Measurements from ENCODE around the gene VMO1. TPM values are rescaled to one million over a fixed set of nuclear protein-coding genes. Genes with fewer than 3 reads are reported as not detected.
A peak's percentile ranks its signal among the peaks of the same experiment; 100 is the strongest.

Gene VMO1
- total and polyA plus RNA-seq, 4 experiments from 2014 or later, result 0.50 TPM; not detected in 3

DNA sequence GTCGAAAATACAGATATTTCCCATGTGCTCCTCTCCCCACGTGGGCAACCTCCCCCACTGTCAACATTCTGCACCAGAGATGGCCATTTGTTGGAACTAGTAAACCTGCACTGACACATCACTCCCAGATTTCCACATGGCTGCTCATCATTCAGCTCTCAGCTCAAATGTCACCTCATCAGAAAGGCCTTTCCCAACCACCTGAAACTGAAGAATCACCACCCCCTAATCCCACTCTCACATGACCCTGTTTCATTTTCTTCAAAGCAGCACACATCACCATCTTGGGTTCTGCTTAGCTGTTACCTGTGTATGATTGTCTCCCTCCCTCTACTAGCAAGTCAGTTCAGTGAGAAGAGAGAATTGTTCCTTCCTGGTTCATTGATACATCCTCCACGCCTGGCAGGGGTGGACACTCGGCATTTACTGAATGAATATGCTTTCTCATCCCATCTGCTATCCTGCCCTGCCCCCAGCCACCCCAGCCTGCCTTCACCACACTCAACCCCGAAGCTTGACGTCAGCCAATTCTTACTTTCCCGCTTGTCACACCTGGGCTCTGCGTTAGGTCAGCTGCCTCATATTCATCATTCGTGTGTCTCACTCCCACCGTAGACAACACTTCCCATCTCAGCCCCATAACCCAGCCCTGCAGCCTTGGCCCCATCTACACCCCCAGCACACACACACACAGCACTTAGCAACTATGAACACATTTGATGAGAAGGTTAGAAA, 14.5 kb upstream of the VMO1 start:
- CTCF ChIA-PET (ENCODE audit: partially characterized antibody), result no interaction called here
- H3K4me3 Mint-ChIP-seq, result no peak overlapping the region
- no peak for DNase-seq

DNA sequence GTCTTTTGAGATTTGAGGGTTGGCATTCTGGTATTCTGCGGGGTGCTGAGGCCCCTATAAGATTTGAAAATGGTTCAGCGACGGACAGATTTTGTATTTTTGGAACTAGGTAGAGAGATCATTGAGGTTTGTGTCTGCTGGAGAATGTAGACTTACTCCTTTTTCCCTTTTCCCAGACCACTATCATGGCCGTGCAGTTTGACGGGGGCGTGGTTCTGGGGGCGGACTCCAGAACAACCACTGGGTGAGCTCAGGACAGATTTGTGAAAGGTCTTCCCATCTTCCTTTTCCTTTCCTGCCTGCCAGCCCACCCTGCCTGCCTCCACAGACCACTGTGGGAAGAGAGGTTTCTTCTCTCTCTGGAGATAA, 10.4 kb upstream of the VMO1 start:
- no peaks in the 10 kb centered on the region for H3K27me3 ChIP-seq (ENCODE audit: insufficient read depth, low read length)
- peak overlapping the region; percentile 62 to 90 for H3K4me3 ChIP-seq (ENCODE audit: low read length in 2 of 2)
- intact Hi-C loops (cut with micrococcal nuclease), result loop anchor here (1.0 to 5.0 kb wide), 4 partner anchors 11 to 102 kb away; partner anchors contain the start of genes C17orf107, MED11, MINK1 and PLD2
- no peaks in the 10 kb centered on the region for H3K9me3 ChIP-seq (ENCODE audit: control insufficient read depth in 1 of 2, low read length in 2 of 2)
- H3K36me3 Mint-ChIP-seq, result peaks cover 15 to 26% of the 10 kb centered on the region in 2 donors
- H3K27ac Mint-ChIP-seq, result peak overlapping the region; percentile 90 to 99 (median 98)
- H3K27me3 Mint-ChIP-seq, result no peaks in the 10 kb centered on the region
- ChIA-PET POLR2A (ENCODE audit: partially characterized antibody) (interaction anchor here (0.9 to 2.1 kb wide), 11 partner anchors 10 to 152 kb away, joined by 3 to 26 read pairs (median 5); partner anchors contain the start of genes ARRB2, C17orf107, MED11 and PFN1), CTCF (ENCODE audit: partially characterized antibody) (interaction anchor here (0.7 to 1.7 kb wide), 3 partner anchors 9 to 106 kb away, joined by 3 to 6 read pairs (median 3); partner anchors contain the start of gene CHRNE)
- peaks cover 9% of the 10 kb centered on the region for H3K36me3 ChIP-seq (ENCODE audit: insufficient read depth, low read length)
- H3K9me3 Mint-ChIP-seq, result peaks cover 0 to 4% (median 0%) of the 10 kb centered on the region in 8 donors
- peaks cover 11 to 16% (median 11%) of the 10 kb centered on the region in 4 donors for H3K4me1 Mint-ChIP-seq
- peak overlapping the region; percentile 99 to 100 (median 100) for H3K4me3 Mint-ChIP-seq
- H3K27ac ChIP-seq (ENCODE audit: low read depth, low read length), result peak overlapping the region; percentile 83
- DNase-seq, result no peak
- H3K4me1 ChIP-seq (ENCODE audit: insufficient read depth, low read length), result peaks cover 10% of the 10 kb centered on the region

More for the DNA sequence above, 14.5 kb upstream of the VMO1 start:
- Mint-ChIP-seq H3K9me3 (peaks cover 0 to 2% (median 0%) of the 10 kb centered on the region in 8 donors), H3K27ac (no peak overlapping the region), H3K36me3 (peaks cover 15 to 26% of the 10 kb centered on the region in 2 donors), H3K27me3 (no peaks in the 10 kb centered on the region), H3K4me1 (peaks cover 9 to 16% (median 11%) of the 10 kb centered on the region in 4 donors)
- no peaks in the 10 kb centered on the region for H3K9me3 ChIP-seq (ENCODE audit: control insufficient read depth in 1 of 2, low read length in 2 of 2)
- no peak overlapping the region for H3K27ac ChIP-seq (ENCODE audit: low read depth, low read length)
- peaks cover 10% of the 10 kb centered on the region for H3K4me1 ChIP-seq (ENCODE audit: insufficient read depth, low read length)
- intact Hi-C loops (cut with micrococcal nuclease), result no loop called here
- H3K36me3 ChIP-seq (ENCODE audit: insufficient read depth, low read length), result peaks cover 9% of the 10 kb centered on the region
- H3K27me3 ChIP-seq (ENCODE audit: insufficient read depth, low read length), result no peaks in the 10 kb centered on the region
- POLR2A ChIA-PET (ENCODE audit: partially characterized antibody), result interaction anchor here (2.1 kb wide), 1 partner anchor 11 kb away, joined by 8 read pairs; no protein-coding TSS in a partner anchor
- H3K4me3 ChIP-seq (ENCODE audit: low read length in 2 of 2), result no peak overlapping the region

DNA sequence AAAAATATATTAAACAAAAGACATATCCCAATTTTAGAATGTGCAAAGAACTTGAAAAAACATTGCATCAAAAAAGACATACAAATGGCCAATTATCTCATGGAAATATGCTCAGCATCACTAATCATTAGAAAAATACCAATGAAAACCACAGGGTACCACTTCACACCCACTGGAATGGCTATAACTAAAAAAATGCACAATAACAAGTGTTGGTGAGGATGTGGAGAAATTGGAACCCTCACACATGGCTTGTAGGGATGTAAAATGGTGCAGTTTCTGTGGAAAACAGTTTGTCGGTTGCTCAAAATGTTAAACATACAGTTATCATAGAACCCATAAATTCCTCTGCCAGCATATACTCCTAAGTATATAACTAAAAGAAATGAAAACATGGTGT, 9.0 kb upstream of the VMO1 start:
- H3K4me3 ChIP-seq (ENCODE audit: low read length in 2 of 2), result no peak overlapping the region

DNA sequence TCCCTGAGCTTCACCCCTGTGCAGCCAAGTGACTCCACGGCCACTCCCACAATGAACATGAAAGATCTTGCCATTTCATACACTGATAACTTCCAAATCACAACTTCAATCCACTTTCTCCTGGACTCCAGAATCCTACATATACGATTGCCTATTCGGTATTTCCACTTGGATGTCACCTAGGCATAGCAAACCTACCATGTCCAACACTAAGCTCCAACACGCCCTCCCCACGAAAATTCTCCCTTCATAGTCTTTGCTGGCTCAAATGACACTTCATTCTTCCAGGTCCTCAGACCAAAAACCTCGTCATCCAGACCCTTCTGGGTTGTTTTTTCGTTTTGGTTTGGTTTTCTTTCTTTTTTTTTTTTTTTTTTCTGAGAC, 4.5 kb upstream of the VMO1 start:
- Histone ChIP-seq H3K27me3 (ENCODE audit: insufficient read depth, low read length) (peaks cover 10% of the 10 kb centered on the region), H3K4me1 (ENCODE audit: insufficient read depth, low read length) (peaks cover 22% of the 10 kb centered on the region), H3K9me3 (ENCODE audit: control insufficient read depth in 1 of 2, low read length in 2 of 2) (no peaks in the 10 kb centered on the region), H3K27ac (ENCODE audit: low read depth, low read length) (peak overlapping the region; percentile 72), H3K4me3 (ENCODE audit: low read length in 2 of 2) (peak overlapping the region; percentile 49 to 60), H3K36me3 (ENCODE audit: insufficient read depth, low read length) (no peaks in the 10 kb centered on the region)
- Mint-ChIP-seq H3K36me3 (peaks cover 0 to 2% of the 10 kb centered on the region in 2 donors), H3K27me3 (peaks cover 18 to 19% of the 10 kb centered on the region in 2 donors), H3K4me1 (peaks cover 9 to 36% (median 11%) of the 10 kb centered on the region in 4 donors), H3K9me3 (peaks cover 0 to 2% (median 0%) of the 10 kb centered on the region in 8 donors), H3K4me3 (peak overlapping the region; percentile 88 to 94 (median 90)), H3K27ac (peak overlapping the region; percentile 63 to 96 (median 88))
- POLR2A ChIA-PET (ENCODE audit: partially characterized antibody), result interaction anchor here (0.6 to 3.9 kb wide), 18 partner anchors 9 to 259 kb away, joined by 3 to 81 read pairs (median 8); partner anchors contain the start of genes ARRB2, C17orf107, C17orf114 and CXCL16
- CTCF ChIA-PET (ENCODE audit: partially characterized antibody), result interaction anchor here (0.6 to 3.7 kb wide), 31 partner anchors 9 to 244 kb away, joined by 3 to 59 read pairs (median 8); partner anchors contain the start of genes ARRB2, C17orf107, CAMTA2 and CHRNE
- no peak for DNase-seq
- intact Hi-C loops (cut with micrococcal nuclease), result loop anchor here (1.0 kb wide), 5 partner anchors 17 to 177 kb away; partner anchors contain the start of genes ARRB2, MED11, PLD2 and SPAG7

More for the DNA sequence above, 9.0 kb upstream of the VMO1 start:
- CTCF ChIA-PET (ENCODE audit: partially characterized antibody), result no interaction called here
- Mint-ChIP-seq H3K4me1 (peaks cover 15 to 22% (median 18%) of the 10 kb centered on the region in 4 donors), H3K9me3 (peaks cover 0 to 2% (median 0%) of the 10 kb centered on the region in 8 donors), H3K27ac (no peak overlapping the region), H3K4me3 (peak overlapping the region in 2 of 8 donors; percentile 17 to 100), H3K27me3 (peaks cover 0 to 2% of the 10 kb centered on the region in 2 donors), H3K36me3 (peaks cover 15 to 23% of the 10 kb centered on the region in 2 donors)
- POLR2A ChIA-PET (ENCODE audit: partially characterized antibody), result no interaction called here
- Histone ChIP-seq H3K27ac (ENCODE audit: low read depth, low read length) (no peak overlapping the region), H3K4me1 (ENCODE audit: insufficient read depth, low read length) (peaks cover 17% of the 10 kb centered on the region), H3K36me3 (ENCODE audit: insufficient read depth, low read length) (peaks cover 9% of the 10 kb centered on the region), H3K27me3 (ENCODE audit: insufficient read depth, low read length) (no peaks in the 10 kb centered on the region), H3K9me3 (ENCODE audit: control insufficient read depth in 1 of 2, low read length in 2 of 2) (no peaks in the 10 kb centered on the region)
- intact Hi-C loops (cut with micrococcal nuclease), result loop anchor here (5.0 kb wide), 1 partner anchor 37 kb away; the partner anchor contains the start of gene MINK1
- no peak for DNase-seq

DNA sequence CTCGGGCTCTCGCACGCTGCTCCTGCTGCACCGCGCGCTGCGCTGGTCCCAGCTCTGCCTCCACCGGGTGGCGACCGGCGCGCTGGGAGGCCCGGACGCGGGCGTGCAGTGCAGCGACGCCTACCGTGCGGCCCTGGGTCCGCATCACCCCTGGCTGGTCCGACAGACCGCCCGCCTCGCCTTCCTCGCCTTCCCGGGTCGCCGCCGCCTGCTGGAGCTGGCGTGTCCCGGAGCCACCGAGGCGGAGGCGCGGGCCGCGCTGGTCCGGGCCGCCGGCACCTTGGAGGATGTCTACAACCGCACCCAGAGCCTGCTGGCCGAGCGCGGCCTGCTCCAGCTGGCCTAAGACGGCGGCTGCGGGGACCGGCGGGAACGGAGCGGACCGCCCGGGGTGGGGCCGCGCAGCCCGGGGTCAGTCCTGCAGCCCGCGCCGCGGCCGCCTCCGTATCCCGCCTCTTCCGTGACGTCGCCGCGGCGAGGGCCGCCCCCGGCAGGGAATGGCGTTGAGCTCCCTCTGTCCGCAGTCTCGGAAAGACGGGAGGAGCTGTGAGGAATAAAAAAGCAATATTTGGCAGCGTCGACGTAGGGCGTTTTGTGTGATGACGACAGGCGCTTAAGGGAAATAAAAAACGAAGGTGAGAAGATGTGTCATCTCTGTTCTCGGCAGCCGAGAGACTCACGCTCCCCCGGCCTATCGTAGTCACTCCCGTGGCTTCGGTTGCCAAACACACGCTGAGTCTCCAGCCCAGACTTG, 4.0 kb upstream of the VMO1 start:
- intact Hi-C loops (cut with micrococcal nuclease), result loop anchor here (1.0 kb wide), 5 partner anchors 17 to 177 kb away; partner anchors contain the start of genes ARRB2, MED11, PLD2 and SPAG7
- H3K4me3 Mint-ChIP-seq, result peak overlapping the region; percentile 88 to 94 (median 90)

GRCh38 chr17:4789701-4789950, 3.5 kb upstream of the VMO1 start:
- no peaks in the 10 kb centered on the region for H3K36me3 ChIP-seq (ENCODE audit: insufficient read depth, low read length)
- Mint-ChIP-seq H3K4me1 (peaks cover 12 to 41% (median 15%) of the 10 kb centered on the region in 4 donors), H3K4me3 (peak overlapping the region; percentile 67 to 78 (median 72)), H3K27ac (peak overlapping the region in 3 of 7 donors; percentile 27 to 72 (median 44)), H3K27me3 (peaks cover 23 to 24% of the 10 kb centered on the region in 2 donors), H3K9me3 (peaks cover 0 to 2% (median 0%) of the 10 kb centered on the region in 8 donors), H3K36me3 (peaks cover 0 to 2% of the 10 kb centered on the region in 2 donors)
- H3K4me1 ChIP-seq (ENCODE audit: insufficient read depth, low read length), result peaks cover 26% of the 10 kb centered on the region
- peak overlapping the region; percentile 29 to 60 for H3K4me3 ChIP-seq (ENCODE audit: low read length in 2 of 2)
- intact Hi-C loops (cut with micrococcal nuclease), result no loop called here
- POLR2A ChIA-PET (ENCODE audit: partially characterized antibody), result interaction anchor here (0.5 to 3.9 kb wide), 24 partner anchors 10 to 897 kb away, joined by 3 to 81 read pairs (median 6); partner anchors contain the start of genes ARRB2, C17orf107, CXCL16 and MED11
- peak overlapping the region; percentile 72 for H3K27ac ChIP-seq (ENCODE audit: low read depth, low read length)
- CTCF ChIA-PET (ENCODE audit: partially characterized antibody), result interaction anchor here (0.6 to 3.7 kb wide), 31 partner anchors 8 to 190 kb away, joined by 3 to 59 read pairs (median 8); partner anchors contain the start of genes ARRB2, C17orf107, CHRNE and MED11
- H3K27me3 ChIP-seq (ENCODE audit: insufficient read depth, low read length), result peaks cover 12% of the 10 kb centered on the region
- no peaks in the 10 kb centered on the region for H3K9me3 ChIP-seq (ENCODE audit: control insufficient read depth in 1 of 2, low read length in 2 of 2)
- no peak for DNase-seq

More for the DNA sequence above, 4.0 kb upstream of the VMO1 start:
- CTCF ChIA-PET (ENCODE audit: partially characterized antibody), result interaction anchor here (0.6 to 3.7 kb wide), 37 partner anchors 8 to 244 kb away, joined by 3 to 59 read pairs (median 6); partner anchors contain the start of genes ARRB2, C17orf107, CAMTA2 and CHRNE
- Histone ChIP-seq H3K36me3 (ENCODE audit: insufficient read depth, low read length) (no peaks in the 10 kb centered on the region), H3K27ac (ENCODE audit: low read depth, low read length) (peak overlapping the region; percentile 72), H3K9me3 (ENCODE audit: control insufficient read depth in 1 of 2, low read length in 2 of 2) (no peaks in the 10 kb centered on the region), H3K4me3 (ENCODE audit: low read length in 2 of 2) (peak overlapping the region; percentile 49 to 60), H3K4me1 (ENCODE audit: insufficient read depth, low read length) (peaks cover 26% of the 10 kb centered on the region), H3K27me3 (ENCODE audit: insufficient read depth, low read length) (peaks cover 11% of the 10 kb centered on the region)
- Mint-ChIP-seq H3K27me3 (peaks cover 22 to 23% of the 10 kb centered on the region in 2 donors), H3K4me1 (peaks cover 12 to 41% (median 15%) of the 10 kb centered on the region in 4 donors), H3K36me3 (peaks cover 0 to 2% of the 10 kb centered on the region in 2 donors), H3K9me3 (peaks cover 0 to 2% (median 0%) of the 10 kb centered on the region in 8 donors), H3K27ac (peak overlapping the region; percentile 63 to 96 (median 88))
- POLR2A ChIA-PET (ENCODE audit: partially characterized antibody), result interaction anchor here (0.5 to 3.9 kb wide), 26 partner anchors 9 to 728 kb away, joined by 3 to 81 read pairs (median 6); partner anchors contain the start of genes ARRB2, C17orf107, C17orf114 and CXCL16
- peak; percentile 77 to 87 (median 80) for DNase-seq
